HG03139 (cell line): ENCODE measurements around the gene NCAN.

Source experiments
- ATAC-seq: cut with Tn5 transposase; IDR thresholded peaks from one replicate; pipeline ENCODE4 v1.9.1; 2021; ENCODE audit not compliant: unreplicated experiment

NCAN gene

DNA sequence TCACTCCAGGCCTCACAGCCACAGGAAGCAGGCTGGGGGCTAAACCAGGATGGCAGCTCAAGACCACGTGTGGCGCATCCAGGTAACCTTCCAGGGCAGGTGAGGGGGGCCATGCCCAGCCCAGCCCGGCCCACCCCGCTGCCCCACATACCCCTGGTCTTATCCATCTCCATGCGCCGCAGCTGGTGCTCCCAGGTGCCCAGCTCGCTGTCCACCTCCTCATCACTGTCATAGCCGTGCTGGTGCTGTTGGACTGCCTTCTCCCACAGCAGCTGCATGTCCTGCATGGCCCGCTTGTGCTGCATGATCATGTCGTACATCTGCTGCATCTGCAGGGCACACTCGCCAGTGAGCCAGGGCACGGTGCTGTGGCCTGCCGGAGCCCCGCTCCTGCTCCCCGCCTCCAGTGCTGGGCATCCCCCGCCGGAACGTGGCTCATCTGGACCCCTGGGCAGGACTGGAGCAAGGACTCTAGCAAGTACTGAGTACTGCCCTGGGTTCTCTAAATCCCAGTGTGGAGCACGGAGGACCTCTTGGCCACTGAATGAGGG, 67.4 kb downstream of the NCAN start:
- no peak for ATAC-seq

DNA sequence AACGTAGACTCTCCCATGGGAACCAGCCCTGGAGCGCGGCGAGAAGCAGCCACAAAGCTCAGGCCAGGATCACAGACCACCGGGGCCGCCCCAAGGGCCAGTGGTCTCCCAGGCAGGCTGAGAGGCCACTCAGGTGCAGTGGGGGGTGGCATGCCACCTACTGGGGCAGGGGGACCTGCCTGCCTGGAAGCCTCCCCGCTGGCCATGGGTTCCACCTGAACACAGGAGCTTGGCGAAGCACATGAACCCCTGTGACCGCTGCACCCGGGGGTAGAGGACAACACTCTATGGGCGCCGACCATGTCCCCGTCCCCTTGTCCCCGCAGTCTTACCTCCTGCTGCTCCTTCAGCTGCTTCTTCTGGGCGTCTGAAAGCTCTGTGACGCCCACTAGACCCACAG, 68.1 kb downstream of the NCAN start:
- no peak for ATAC-seq

DNA sequence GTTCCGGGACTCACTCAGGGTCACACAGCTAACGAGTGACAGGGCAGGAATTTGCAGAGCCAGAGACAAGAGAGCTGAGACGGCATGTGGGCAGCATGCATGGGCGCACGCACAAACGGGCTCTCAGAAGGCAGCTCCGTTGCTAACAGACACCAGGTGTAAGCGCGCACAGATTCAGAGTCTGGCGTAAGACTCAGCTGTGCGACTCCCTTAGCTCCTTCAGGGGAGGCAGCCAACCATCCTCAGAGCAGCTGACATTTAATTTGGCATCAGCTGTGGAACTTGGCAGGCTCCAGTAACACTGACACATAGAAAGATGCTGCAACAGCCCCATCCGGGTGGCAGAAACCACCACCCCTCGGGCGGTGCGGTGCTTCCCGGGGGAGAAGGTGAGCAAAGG, 68.8 kb downstream of the NCAN start:
- ATAC-seq: no peak

DNA sequence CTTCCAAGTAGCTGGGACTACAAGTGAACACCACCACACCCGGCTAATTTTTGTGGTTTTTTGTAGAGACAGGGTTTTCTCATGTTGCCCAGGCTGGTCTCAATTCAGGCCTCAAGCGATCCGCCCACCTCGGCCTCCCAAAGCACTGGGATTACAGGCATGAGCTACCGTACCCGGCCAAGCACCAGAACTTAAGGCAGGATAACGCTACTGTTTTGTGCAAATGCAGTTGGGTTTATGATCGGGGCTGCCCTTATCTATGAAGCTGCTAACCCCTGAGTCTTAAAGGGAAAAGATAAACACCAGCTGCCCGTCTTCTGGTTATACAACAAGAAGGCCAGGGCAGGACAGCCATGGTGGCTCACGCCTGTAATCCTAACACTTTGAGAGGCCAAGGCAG, 73.9 kb downstream of the NCAN start:
- ATAC-seq: no peak

DNA sequence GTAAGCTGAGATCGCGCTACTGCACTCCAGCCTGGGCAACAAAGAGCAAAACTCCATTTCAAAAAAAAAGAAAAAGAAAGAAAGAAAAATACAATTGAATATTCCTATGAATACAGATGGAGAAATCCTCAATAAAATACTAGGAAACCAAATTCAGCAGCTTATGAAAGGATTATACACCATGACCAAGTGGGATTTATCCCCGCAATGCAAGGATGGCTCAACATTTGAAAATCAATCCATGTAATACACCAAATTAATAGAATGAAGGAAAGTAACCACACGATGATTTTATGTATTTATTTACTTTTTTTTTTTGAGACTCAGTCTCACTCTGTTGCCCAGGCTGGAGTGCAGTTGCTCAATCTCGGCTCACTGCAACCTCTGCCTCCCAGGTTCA, 80.8 kb downstream of the NCAN start:
- ATAC-seq: no peak

DNA sequence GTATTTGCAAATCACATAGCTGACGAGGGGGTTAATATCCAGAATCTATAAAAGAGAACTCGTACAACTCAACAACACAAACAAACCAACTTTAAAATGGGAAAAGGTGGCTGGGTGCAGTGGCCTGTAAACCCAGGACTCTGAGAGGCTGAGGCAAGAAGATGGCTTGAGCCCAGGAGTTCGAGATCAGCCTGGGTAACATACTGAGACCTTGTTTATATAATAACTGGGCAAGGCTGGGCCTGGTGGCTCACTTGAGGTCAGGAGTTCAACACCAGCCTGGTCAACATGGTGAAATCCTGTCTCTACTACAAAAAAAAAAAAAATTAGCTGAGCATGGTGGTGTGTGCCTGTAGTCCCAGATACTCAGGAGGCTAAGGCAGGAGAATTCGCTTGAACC, 83.2 kb downstream of the NCAN start:
- no peak for ATAC-seq

GRCh38 chr19:19296953-19297689, 85.4 kb downstream of the NCAN start:
- no peak for ATAC-seq

GRCh38 chr19:19297759-19298158, 86.0 kb downstream of the NCAN start:
- ATAC-seq: no peak

- no peak for ATAC-seq
These were observed 88.9 kb downstream of the NCAN start for GRCh38 chr19:19300613-19301012.
